NCI-H748 (cell line): ENCODE data around the gene PHGDH.
"Not testable (repeated sequence)": the region's sequence is repeated elsewhere in the genome, so short reads cannot be mapped to it uniquely, and the experiment has no call there.

Experiments
- DNase-seq: peaks from one replicate; lab custom pipeline; 2025; ENCODE audit not compliant: unreplicated experiment; lab: John Stamatoyannopoulos, UW

Gene PHGDH

DNA sequence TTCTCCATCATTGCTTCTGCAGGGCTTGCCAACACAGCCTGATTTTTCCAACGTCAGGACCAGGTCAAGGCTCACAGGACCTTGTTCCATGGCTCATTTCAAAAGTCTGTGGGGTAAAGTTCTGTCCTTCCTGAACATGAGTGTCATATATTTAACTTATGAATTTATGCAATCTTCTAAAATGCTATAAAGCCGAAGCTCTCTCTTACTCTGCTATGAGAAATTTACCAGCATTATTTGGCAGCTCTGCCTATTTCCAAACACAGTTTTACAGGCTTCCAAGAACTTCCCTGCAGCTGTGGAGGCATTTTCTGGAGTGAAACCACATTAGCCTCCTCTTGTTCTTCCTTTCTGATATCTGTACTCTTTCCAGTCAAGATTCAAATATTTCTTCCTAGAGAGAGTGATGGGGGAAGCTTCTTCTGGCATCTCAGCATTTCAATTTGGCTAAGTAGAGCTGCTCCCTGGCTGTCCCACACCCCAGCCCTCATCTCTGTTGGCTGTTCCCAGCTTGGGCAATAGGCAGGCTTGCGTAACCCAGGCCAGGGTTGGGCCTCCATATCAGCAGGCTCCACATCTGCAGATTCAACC lies 72.6 kb downstream of the PHGDH start:
- DNase-seq = no peak

DNA sequence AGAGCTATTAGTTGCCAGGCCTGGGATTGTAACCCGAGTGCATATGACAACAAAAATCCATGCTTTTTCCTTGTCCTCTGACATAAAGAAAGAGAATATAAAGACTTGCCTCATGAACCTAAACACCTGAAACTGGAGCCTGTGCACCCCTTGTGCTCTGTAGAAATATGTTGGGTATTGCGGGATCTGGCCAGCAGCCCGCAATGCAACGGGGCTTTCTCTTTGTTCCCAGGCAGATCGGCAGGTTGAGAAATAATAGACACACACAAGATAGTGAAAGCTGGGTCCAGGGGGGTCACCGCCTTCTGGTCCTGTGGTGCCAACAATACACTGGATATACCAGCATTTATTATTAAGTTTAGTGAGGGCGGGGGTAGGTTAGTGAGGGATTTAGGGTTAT lies 74.3 kb downstream of the PHGDH start:
- not testable (repeated sequence) for DNase-seq

DNA sequence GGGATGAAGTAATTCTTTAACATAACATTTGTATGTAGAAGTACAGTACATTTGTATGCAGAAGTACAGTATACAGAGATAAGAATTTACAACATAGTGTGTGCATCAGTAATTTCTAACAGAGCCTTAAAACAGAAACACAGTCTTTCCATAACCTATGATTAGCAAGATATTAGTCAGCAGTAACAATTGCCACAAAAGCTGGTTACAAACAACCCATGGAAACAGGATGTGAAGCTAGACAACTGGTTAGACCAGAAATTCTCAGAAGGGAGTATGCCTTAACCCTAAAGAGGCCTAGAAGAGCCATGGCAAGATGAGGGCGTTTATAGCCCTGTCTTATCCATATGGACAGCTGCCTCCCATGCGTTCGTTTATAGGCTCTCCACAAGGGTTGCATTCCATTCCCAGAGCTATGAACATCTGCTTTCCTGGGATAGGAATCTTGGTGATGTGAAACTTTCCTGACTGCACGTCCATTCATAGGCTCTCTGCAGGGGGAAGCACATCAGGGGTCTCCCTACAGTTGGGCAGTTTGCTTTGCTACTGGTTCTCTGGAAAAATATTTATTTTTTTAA lies 74.8 kb downstream of the PHGDH start:
- DNase-seq = not testable (repeated sequence)

DNA sequence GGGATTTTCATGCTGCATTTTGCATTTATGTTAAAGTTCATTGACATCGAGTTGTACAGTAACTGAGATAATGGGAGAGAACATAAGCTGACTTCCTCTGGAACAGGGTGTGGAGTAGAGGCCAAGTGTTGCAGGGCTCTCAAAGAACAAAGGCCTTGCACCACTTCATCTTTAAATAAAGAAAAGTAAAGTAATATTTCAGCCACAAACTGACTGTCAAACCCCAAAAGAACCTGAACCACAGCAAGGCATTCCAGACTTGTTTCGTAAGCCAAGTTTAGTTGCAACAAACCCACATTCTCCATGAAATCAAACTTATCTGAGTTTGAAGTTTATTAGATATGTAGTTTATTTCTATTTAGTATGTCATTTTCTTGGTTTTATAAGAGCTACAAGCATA lies 76.0 kb downstream of the PHGDH start:
- DNase-seq = no peak

DNA sequence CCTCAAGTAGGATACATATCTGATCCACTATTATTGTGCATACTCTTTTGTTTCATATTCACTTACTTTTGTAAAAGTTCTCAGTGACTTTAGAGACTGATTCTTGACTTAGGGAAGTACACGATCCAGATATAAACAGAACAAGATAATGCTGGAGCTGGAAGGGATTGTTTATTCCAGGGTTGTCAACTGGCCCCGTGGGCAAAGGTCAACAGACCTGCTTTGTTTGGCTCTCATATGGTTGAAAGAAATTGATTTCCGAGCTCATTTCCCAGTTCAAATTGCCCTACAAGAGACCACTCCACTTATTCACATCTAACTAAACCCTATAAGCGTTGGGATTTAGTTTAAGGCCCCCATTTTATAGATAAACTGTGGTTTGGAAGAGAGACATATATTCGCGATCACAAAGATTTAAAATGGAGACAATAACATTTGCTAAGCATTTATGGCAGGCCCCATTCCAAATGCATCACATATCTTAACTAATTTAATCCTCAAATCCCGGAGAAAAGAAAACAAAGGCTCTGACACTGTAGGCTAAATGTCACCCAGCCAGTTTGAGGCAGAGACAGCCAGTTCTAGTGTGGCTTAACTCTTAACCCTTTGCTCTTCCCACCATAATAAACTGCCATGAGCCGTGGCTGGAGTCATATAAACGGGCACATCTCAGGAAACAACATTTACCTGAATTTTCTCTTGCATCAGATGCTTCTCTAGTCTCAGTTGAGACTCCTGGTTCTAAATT lies 78.9 kb downstream of the PHGDH start:
- DNase-seq = no peak

DNA sequence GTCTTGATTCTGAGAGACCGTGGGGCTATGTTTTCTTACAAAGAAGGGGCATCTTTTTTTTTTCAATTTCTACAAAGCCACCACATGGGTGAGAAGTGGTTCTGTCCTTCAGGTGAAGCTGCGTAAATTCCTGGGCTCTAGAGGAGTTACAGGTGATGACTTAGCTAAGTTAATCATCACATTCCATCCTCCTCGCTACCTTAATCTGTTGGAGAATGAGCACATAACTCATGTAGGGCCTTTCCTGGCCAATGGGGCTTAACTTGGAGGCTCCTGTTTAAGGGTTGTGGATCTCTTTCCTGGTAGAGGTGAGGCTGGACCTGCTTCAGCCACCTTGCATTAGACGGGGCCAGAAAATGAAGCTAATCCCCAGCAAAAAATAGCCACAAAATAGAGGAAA lies 79.6 kb downstream of the PHGDH start:
- DNase-seq = no peak
